ENCODE data around the gene PTPN4. TPM values are rescaled to one million over a fixed set of nuclear protein-coding genes. Genes with fewer than 3 reads are reported as not detected.

The PTPN4 gene
- total and polyA plus RNA-seq, 10 of the 15 experiments (the other 5 are each of a cell fraction or from before 2014, with no cell fraction given): 5.0 to 29.7 (median 23.7) TPM

- Histone ChIP-seq H2AFZ (ENCODE audit: control insufficient read depth, low read depth, low read length) (no peak overlapping the region), H3K4me3 (no peak overlapping the region), H3K4me2 (ENCODE audit: control insufficient read depth, insufficient read depth) (no peak overlapping the region), H3K4me1 (ENCODE audit: control insufficient read depth, insufficient read depth, low read length) (no peaks in the 10 kb centered on the region), H3K27ac (ENCODE audit: control insufficient read depth, insufficient read depth) (no peak overlapping the region), H3K9ac (ENCODE audit: control insufficient read depth, insufficient read depth, low read length) (no peak overlapping the region), H3K79me2 (ENCODE audit: control insufficient read depth, insufficient read depth, low read length) (peaks cover 16% of the 10 kb centered on the region), H3K36me3 (ENCODE audit: control insufficient read depth in 2 of 2, insufficient read depth in 2 of 2, low read length in 1 of 2) (no peaks in the 10 kb centered on the region), H3K9me3 (replicated peaks; ENCODE audit: control insufficient read depth, insufficient read depth, low read length) (no peaks in the 10 kb centered on the region; the same call in 2 of the 3 replicates), H4K20me1 (ENCODE audit: control insufficient read depth, insufficient read depth) (no peaks in the 10 kb centered on the region), H3K27me3 (replicated peaks in 1 of 2; ENCODE audit: control insufficient read depth in 2 of 2, insufficient read depth in 2 of 2, low read length in 1 of 2) (no peaks in the 10 kb centered on the region)
- SMC1A ChIA-PET (ENCODE audit: uncharacterized antibody, unreplicated experiment): interaction anchor here (1.2 to 2.3 kb wide), 4 partner anchors 9 to 15 kb away, joined by 3 to 10 read pairs (median 3); partner anchors contain the start of gene PTPN4
- POLR2A ChIA-PET: interaction anchor here (1.4 kb wide), 1 partner anchor 10 kb away, joined by 5 read pairs; the partner anchor contains the start of gene PTPN4
- TF ChIP-seq GATAD2B (conservative IDR thresholded peaks at IDR 0.05; ENCODE audit: low read depth): no peak
- TF ChIP-seq CREB1 (IDR thresholded peaks at IDR 0.05; ENCODE audit: low read depth): no peak
- TF ChIP-seq ATF3 (IDR thresholded peaks at IDR 0.05; ENCODE audit: borderline replicate concordance, extremely low read depth, low read depth, low read length): no peak
- no peak for TF ChIP-seq HDGF (IDR thresholded peaks at IDR 0.05)
- no peak for TF ChIP-seq CBX5 (IDR thresholded peaks at IDR 0.05; ENCODE audit: low read depth)
- no peak for TF ChIP-seq RAD51 (IDR thresholded peaks at IDR 0.05)
- TF ChIP-seq KLF5 (IDR thresholded peaks at IDR 0.05; ENCODE audit: partially characterized antibody): no peak
- TF ChIP-seq HDAC6 (IDR thresholded peaks at IDR 0.05; ENCODE audit: unreplicated experiment): no peak
- no peak for TF ChIP-seq RFX5 (IDR thresholded peaks at IDR 0.05; ENCODE audit: low read depth, low read length)
- no peak for TF ChIP-seq ZNF622 (IDR thresholded peaks at IDR 0.05)
- no peak for TF ChIP-seq STAT3 (IDR thresholded peaks at IDR 0.05; ENCODE audit: low read depth, low read length)
- TF ChIP-seq STAT1 (conservative IDR thresholded peaks at IDR 0.05): no peak
- no peak for TF ChIP-seq YBX1 (IDR thresholded peaks at IDR 0.05)
- TF ChIP-seq MEF2B (IDR thresholded peaks at IDR 0.05; ENCODE audit: partially characterized antibody, poor library complexity, severe bottlenecking): no peak
- 97% methylated on average over 3 of the region's 3 CpGs for WGBS (ENCODE audit: insufficient coverage, insufficient replicate concordance, low lambda C conversion rate, missing lambda C conversion rate)
- CTCF ChIA-PET: interaction anchor here (0.8 to 2.6 kb wide), 7 partner anchors 8 to 543 kb away, joined by 3 to 7 read pairs (median 4); no protein-coding TSS in a partner anchor
- DNase-seq (ENCODE audit: low read depth, low spot score) (no peak), ATAC-seq (no peak), FAIRE-seq (no peak)
- RAD21 ChIA-PET (ENCODE audit: unreplicated experiment): interaction anchor here (1.1 kb wide), 1 partner anchor 55 kb away, joined by 3 read pairs; no protein-coding TSS in a partner anchor
- intact Hi-C loops (cut with micrococcal nuclease; ENCODE audit: unreplicated experiment) (no loop called here), in situ Hi-C loops (cut with MboI) (no loop called here)
- BruUV-seq (replicated peaks): no TSS peak
These were observed 9.9 kb downstream of the PTPN4 start for GRCh38 chr2:119769645-119770044.

All from GM12878 (cell line).